Endodermal cell (in vitro differentiated cells): ENCODE results near the gene PURB. TPM values are rescaled to one million over a fixed set of nuclear protein-coding genes. Genes with fewer than 3 reads are reported as not detected.

Experiments used
- DNase-seq: peaks from one replicate; pipeline ENCODE4 v3.0.0-alpha.2; 2017
- H3K27ac ChIP-seq: 2 replicates; pipeline ENCODE4 v1.5.1; 2013; ENCODE audit warnings: mild to moderate bottlenecking, low read depth, low read length, moderate library complexity
- H3K27me3 ChIP-seq: 2 replicates; pipeline ENCODE4 v1.6.1; 2013; ENCODE audit warnings: mild to moderate bottlenecking, low read length, moderate library complexity; ENCODE audit not compliant: insufficient read depth, control insufficient read depth, poor library complexity, severe bottlenecking
- H3K36me3 ChIP-seq: 2 replicates; pipeline ENCODE4 v1.7.0; 2013; ENCODE audit warnings: mild to moderate bottlenecking, low read length, moderate library complexity; ENCODE audit not compliant: control insufficient read depth, insufficient read depth
- H3K4me1 ChIP-seq: one replicate; pipeline ENCODE4 v1.7.0; 2013; ENCODE audit warnings: low read length; ENCODE audit not compliant: control insufficient read depth, insufficient read depth
- H3K4me3 ChIP-seq: 2 replicates; pipeline ENCODE4 v1.5.1; 2013; ENCODE audit warnings: mild to moderate bottlenecking, low read length, moderate library complexity
- H3K9ac ChIP-seq: 2 replicates; pipeline ENCODE4 v1.6.1; 2013; ENCODE audit warnings: mild to moderate bottlenecking, low read length, moderate library complexity; ENCODE audit not compliant: poor library complexity, severe bottlenecking; ENCODE audit errors: extremely low read depth
- H3K9me3 ChIP-seq: 2 replicates; pipeline ENCODE4 v1.6.1; 2013; ENCODE audit warnings: mild to moderate bottlenecking, low read length, moderate library complexity; ENCODE audit not compliant: control insufficient read depth
- H3K27ac Mint-ChIP-seq: 2 replicates; pipeline ENCODE4 v1.8.0; 2020; ENCODE audit warnings: mixed read lengths
- H3K27me3 Mint-ChIP-seq: 2 replicates; pipeline ENCODE4 v1.8.0; 2021; ENCODE audit warnings: mild to moderate bottlenecking, mixed read lengths; ENCODE audit not compliant: insufficient read depth
- H3K36me3 Mint-ChIP-seq: 2 replicates; pipeline ENCODE4 v1.8.0; 2020; ENCODE audit warnings: low read depth, mixed read lengths
- H3K4me1 Mint-ChIP-seq: 2 replicates; pipeline ENCODE4 v1.8.0; 2020; ENCODE audit warnings: mixed read lengths
- H3K4me3 Mint-ChIP-seq: 2 replicates; pipeline ENCODE4 v1.8.0; 2020; ENCODE audit warnings: mild to moderate bottlenecking, moderate library complexity, mixed read lengths
- H3K9me3 Mint-ChIP-seq: 2 replicates; pipeline ENCODE4 v1.8.0; 2020; ENCODE audit warnings: mild to moderate bottlenecking, mixed read lengths
- CTCF ChIP-seq: fragments of 200-600 bp; sonication (generic); conservative IDR thresholded peaks from 2 replicates; pipeline ENCODE4 v1.5.0; 2021; ENCODE audit warnings: antibody characterized with exemption, mild to moderate bottlenecking
- WGBS, 2 experiments: methylation state at CpG; one replicate each; pipeline versions ENCODE4 v1.1.5 to v1.1.7; 2013; ENCODE audit warnings: missing lambda C conversion rate in 2 of 2, mixed read lengths in 1 of 2; ENCODE audit not compliant: insufficient coverage in 1 of 2, insufficient read length in 1 of 2; 5-methylcytosine and 5-hydroxymethylcytosine counted together
- total RNA-seq, 2 donors: library from RNA; stranded (reverse); fragmentation: NEBNext Ultra II Directional in 1 of 2; extraction: Animal tissue kit (Norgen Biotek cat#: 25700) in 1 of 2; gene quantifications; 2 replicates in 1 of 2; 3 replicates in 1 of 2; pipeline ENCODE4 v1.2.1, GENCODE V29; 2021

PURB gene
- total RNA-seq, 2 donors from 2014 or later: 24.7 to 29.8 TPM

- no peak for TF ChIP-seq CTCF
- Histone ChIP-seq H3K9me3 (no peaks in the 10 kb centered on the region), H3K27me3 (no peaks in the 10 kb centered on the region), H3K4me1 (no peaks in the 10 kb centered on the region), H3K4me3 (no peak overlapping the region), H3K9ac (no peak overlapping the region), H3K36me3 (no peaks in the 10 kb centered on the region), H3K27ac (no peak overlapping the region)
- WGBS, 2 experiments: 69 to 72% methylated on average over 5 to 8 of the region's 9 CpGs
- Mint-ChIP-seq H3K27ac (no peak overlapping the region), H3K9me3 (peaks cover 4% of the 10 kb centered on the region), H3K4me1 (no peaks in the 10 kb centered on the region), H3K4me3 (no peak overlapping the region), H3K36me3 (no peaks in the 10 kb centered on the region), H3K27me3 (peaks cover 2% of the 10 kb centered on the region)
- no peak for DNase-seq
Measured at GRCh38 chr7:44899443-44899842, 14.1 kb upstream of the PURB start.

- Mint-ChIP-seq H3K9me3 (peaks cover 4% of the 10 kb centered on the region), H3K4me1 (no peaks in the 10 kb centered on the region), H3K27me3 (peaks cover 2% of the 10 kb centered on the region), H3K4me3 (no peak overlapping the region), H3K27ac (no peak overlapping the region), H3K36me3 (no peaks in the 10 kb centered on the region)
- H3K4me3 ChIP-seq: no peak overlapping the region
- no peaks in the 10 kb centered on the region for H3K9me3 ChIP-seq
- H3K4me1 ChIP-seq: no peaks in the 10 kb centered on the region
- DNase-seq: no peak
- no peak for TF ChIP-seq CTCF
- H3K9ac ChIP-seq: no peak overlapping the region
- H3K27me3 ChIP-seq: no peaks in the 10 kb centered on the region
- H3K27ac ChIP-seq: no peak overlapping the region
- 94 to 100% methylated on average over 1 to 3 of the region's 4 CpGs for WGBS, 2 experiments
- H3K36me3 ChIP-seq: no peaks in the 10 kb centered on the region
Measured at GRCh38 chr7:44898039-44898438, 12.7 kb upstream of the PURB start.

GRCh38 chr7:44897309-44897708, 12.0 kb upstream of the PURB start:
- Mint-ChIP-seq H3K27me3 (peaks cover 2% of the 10 kb centered on the region), H3K4me1 (no peaks in the 10 kb centered on the region), H3K9me3 (peaks cover 4% of the 10 kb centered on the region), H3K36me3 (no peaks in the 10 kb centered on the region), H3K4me3 (no peak overlapping the region), H3K27ac (no peak overlapping the region)
- no peak overlapping the region for H3K9ac ChIP-seq
- TF ChIP-seq CTCF: no peak
- WGBS, 2 experiments: 83% methylated on average over 1 of the region's 1 CpG; no CpG with 5 or more reads in 1 of the 2 experiments
- H3K36me3 ChIP-seq: no peaks in the 10 kb centered on the region
- no peaks in the 10 kb centered on the region for H3K4me1 ChIP-seq
- no peak overlapping the region for H3K27ac ChIP-seq
- no peaks in the 10 kb centered on the region for H3K27me3 ChIP-seq
- H3K9me3 ChIP-seq: no peaks in the 10 kb centered on the region
- no peak for DNase-seq
- no peak overlapping the region for H3K4me3 ChIP-seq
